Lung microvascular endothelial cell (primary cell): Measurements from ENCODE around the gene MYO1G. TPM values are rescaled to one million over a fixed set of nuclear protein-coding genes. Genes with fewer than 3 reads are reported as not detected.

ENCODE experiments used
- DNase-seq, 2 donors: peaks; one replicate each; pipeline versions ENCODE4 v3.0.0 to v3.0.0-alpha.2; 2010; ENCODE audit warnings: low read depth in 2 of 2
- total RNA-seq: library from RNA; depleted of rRNA; stranded (reverse); fragments of >200 nt; gene quantifications from 2 replicates; pipeline ENCODE4 v1.2.1, GENCODE V29; 2014

MYO1G gene
- total RNA-seq, 1 donor from 2014 or later = under 0.01 TPM

GRCh38 chr7:44967571-44968446, 11.0 kb downstream of the MYO1G start:
- peak; percentile 21 to 68 for DNase-seq

DNA sequence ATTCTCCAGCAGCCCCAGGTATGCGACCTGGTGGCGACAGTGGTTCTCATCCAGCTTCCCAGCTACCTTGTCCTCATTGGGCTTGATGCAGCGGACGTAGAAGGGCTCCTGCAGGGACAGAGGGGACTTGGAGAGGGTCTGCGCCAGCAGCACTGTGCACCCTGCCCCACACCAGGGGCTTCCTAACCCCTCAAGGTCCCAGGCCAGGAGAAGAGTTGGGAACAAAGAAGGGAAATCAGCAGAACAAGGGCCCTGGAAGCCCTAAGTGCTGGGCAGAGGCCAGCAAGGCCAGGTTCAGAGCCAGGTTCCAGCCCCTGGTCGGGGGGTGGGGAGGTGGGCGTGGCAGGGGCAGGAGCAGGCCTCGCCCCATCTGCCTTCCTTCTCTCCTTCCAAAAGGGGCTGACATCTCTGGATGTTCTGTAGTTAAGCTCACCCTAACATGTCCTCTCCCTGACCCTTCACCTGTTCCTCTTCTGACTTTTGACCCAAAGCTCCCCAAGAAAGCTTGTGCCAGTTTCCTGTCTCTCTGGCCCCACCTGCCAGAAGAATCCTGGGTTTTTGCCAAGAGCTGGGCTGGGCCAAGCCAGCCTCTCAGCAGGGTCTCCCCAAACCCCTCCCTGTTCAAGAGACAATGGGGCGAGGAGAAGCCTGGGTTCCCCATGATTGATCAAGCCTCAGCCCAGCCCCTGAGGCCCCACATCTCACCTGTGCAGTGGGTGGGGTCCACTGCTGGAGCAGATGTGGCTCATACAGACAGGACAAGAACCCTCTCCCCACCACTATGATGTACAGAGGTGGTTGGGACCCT, 11.9 kb downstream of the MYO1G start:
- no peak for DNase-seq

DNA sequence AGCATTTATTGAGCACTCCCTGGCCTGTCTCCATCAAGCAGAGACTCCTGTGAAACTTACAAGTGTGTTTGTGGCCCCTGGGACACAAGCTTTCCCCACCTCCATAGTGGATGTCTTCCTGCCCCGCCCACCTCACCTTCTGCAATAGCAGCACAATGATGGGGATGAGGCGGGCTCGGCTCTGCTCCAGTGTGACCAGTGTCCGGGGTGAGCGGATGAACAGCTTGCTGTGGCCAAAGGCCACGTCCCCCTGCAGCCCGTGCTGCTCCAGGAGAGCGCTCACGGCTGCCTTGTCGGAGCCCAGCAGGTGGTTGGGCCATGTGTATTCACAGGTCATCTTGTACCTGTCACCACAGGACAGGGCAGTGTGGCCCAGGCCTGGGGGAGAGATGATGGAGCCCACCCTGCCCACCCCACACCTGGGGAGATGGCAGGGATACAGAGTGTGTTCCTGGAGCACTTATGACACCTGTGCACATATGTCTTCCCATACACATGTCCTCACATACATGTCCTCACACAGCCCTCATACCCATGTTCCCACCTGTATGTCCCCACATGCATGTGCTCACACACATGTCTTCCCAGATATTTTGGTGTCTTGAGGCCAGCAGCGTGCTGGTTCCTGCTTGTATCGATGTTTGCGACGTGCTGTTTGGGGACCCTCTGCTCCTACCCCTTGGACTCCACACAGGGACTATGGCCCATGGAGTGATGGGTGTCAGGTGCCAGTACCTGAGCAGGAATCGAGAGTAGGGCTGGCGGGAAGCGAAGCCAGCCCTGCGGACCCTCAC, 12.7 kb downstream of the MYO1G start:
- DNase-seq = no peak

DNA sequence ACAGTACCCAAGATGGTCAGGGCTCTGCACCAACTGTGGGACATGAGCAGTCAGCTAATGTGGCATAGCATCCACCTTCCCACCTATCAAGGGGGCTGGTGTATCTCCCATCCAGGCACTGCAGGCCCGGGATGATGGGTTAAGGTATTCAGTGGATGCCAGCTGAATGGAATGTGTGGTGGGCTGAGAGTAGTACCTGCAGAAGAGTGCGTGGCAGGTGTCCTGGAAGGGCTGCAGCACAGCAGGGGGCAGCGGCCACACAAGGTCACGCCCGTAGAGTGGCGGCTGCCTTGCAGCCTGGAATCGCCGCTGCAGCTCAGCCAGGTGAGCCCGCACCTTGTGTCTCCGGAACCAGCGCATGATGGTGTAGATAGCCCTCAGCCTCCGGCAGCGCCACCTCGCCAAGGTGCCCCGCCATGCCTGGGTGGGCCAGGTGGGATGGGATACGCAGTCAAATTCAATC, 13.3 kb downstream of the MYO1G start:
- no peak for DNase-seq

GRCh38 chr7:44964831-44965440, 13.9 kb downstream of the MYO1G start:
- DNase-seq = no peak

GRCh38 chr7:44964384-44964830, 14.4 kb downstream of the MYO1G start:
- peak in 1 of 2 donors; percentile 19 for DNase-seq

GRCh38 chr7:44963364-44964290, 15.2 kb downstream of the MYO1G start:
- no peak for DNase-seq

- DNase-seq = peak; percentile 29 to 48
Observed at GRCh38 chr7:44962483-44963251, 16.1 kb downstream of the MYO1G start.

DNA sequence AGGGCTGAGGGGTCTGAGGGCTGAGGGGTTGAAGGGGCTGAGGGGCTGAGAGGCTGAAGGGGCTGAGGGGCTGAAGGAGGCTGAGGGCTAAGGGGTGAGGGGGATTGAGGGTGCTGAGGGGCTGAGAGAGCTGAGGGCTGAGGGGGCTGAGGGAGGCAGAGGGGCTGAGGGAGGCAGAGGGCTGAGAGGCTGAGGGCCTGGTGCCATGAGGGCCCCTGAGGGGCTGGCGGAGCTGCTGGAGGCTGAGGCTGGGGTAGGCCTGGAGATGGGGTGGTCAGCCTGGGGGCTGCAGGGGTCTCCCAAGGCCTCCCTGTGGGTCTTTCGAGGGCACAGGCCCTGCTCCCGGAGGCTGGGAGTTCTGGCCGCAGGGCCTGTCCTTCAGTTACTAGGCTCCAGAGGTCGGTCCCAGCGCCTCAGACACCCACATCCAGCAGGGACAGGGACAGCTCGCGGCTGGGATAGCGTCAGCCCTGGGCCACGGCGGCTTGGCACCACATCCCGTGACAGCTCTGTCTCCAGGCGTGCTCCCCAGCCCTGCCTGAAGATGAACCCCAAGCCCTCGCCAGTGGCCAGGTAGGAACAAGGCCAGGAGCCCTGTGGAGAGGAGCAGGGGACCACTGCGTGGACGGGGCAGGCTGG, 16.9 kb downstream of the MYO1G start:
- no peak for DNase-seq

DNA sequence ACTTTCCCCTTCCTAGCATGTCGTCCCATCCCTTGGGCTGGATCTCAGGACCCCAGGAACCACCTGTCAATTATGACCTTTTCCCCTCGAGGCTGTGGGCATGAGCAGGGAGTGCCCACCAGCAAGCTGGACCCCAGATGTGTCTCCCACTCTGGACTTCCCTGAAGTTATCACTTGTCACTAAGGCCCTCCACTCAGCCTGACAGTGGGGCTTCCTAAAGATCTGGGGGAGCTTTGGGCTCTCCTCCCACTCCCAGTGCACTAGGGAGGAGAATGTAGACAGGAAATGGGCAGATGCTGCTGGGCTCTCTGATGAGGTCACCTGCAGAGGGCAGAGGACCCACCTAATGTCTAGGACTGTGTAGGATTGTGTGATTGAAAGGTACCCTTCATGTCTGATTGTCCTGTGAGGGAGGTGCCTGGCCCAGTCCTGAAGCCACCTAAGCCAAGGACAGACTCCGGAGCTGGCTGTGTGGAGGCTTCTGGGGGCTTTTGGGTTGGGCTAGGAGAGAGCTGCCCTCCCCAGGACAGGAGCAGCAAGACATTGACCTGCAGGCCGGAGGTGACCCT, 18.7 kb downstream of the MYO1G start:
- no peak for DNase-seq

DNA sequence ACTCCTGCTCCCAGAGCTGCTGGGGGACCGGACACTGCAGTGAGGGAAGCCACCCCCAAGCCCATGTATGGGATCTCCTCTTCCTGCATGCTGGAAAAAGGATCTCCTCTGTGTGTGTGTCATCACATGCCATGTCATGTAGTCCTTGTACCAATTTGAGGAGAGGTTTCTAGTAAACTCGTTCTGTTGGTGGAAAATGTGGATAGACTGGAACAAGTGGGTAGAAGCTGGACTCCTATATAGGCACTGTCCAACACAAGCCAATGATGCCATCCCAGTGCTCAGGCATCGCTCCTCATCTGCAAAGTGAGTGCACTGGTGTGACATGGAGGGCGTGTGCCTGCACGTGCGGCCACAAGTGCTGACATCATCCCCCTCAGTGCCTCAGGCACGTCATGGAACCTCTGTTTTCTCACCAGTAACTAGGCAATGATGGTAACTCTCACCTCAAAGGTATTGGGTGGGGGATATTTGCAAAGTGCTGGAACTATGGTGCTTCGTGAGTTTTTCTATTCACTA, 19.3 kb downstream of the MYO1G start:
- no peak for DNase-seq

- no peak for DNase-seq
Observed at GRCh38 chr7:44958645-44959344, 20.0 kb downstream of the MYO1G start.

GRCh38 chr7:44956157-44956766, 22.6 kb downstream of the MYO1G start:
- no peak for DNase-seq

DNA sequence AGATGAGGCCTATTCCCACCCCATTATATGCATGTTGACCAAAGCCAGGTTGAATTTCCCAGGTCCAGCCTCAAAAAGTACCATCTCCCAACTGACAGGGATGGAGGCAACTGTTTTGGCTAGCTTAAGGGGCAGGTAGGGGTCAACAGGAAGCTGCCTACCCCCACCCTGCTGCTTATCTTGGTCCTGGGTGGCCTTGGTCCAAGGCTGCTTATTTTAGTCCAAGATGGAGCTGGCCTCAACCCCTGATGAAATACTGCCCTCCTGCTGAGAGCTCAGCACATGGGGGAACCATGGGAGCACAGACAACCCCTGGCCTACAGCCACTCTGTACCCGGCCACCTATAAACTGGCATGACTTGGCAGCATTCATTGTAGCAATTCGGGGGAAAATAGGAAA, 23.1 kb downstream of the MYO1G start:
- DNase-seq = no peak

- DNase-seq = no peak
Observed at GRCh38 chr7:44953156-44953555, 25.7 kb downstream of the MYO1G start.

GRCh38 chr7:44949303-44949702, 29.5 kb downstream of the MYO1G start:
- DNase-seq = no peak

DNA sequence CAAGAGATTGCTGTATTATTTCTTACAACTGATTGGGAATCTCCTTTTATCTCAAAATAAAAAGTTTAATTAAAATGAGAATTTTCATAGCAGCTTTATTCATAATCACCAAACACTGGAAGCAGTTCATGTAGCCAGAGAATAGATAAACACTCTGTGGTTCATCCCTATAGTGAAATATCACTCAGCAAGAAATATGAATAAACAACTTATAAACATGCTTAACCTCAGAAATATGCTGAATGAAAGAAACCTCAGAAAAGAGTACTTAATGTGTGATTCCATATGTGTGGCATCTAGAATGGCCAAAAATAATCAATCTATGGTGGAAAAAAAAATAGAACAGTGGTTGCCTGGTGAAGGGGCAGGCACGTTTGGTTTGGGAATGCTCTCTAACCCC, 33.3 kb downstream of the MYO1G start:
- DNase-seq = no peak
